SK-N-SH (cell line): ENCODE measurements around the gene ACOT12. TPM values are rescaled to one million over a fixed set of nuclear protein-coding genes. Genes with fewer than 3 reads are reported as not detected.

Experiments used
- CTCF ChIA-PET: fragments of 300-600, 350-600 bp; formaldehyde crosslinking; extraction: SDS; loops from one replicate; lab custom pipeline; 2021; lab: Yijun Ruan, JAX
- POLR2A ChIA-PET: fragments of 350-600 bp; sonication (Branson Sonifier 250); formaldehyde crosslinking; extraction: SDS; loops from one replicate; lab custom pipeline; 2020; ENCODE audit warnings: antibody characterized with exemption, inconsistent platforms; lab: Yijun Ruan, JAX
- DNase-seq: peaks from one replicate; pipeline ENCODE4 v3.0.0; 2012
- H2AFZ ChIP-seq: fragments of 200-600 bp; sonication (generic); 2 replicates; pipeline ENCODE4 v1.8.1; 2016; ENCODE audit warnings: antibody characterized with exemption, mild to moderate bottlenecking, low read depth
- H3F3A ChIP-seq: fragments of 200-600 bp; sonication (generic); replicated peaks from 2 replicates; pipeline ENCODE3; 2016; ENCODE audit warnings: antibody characterized with exemption, mild to moderate bottlenecking; ENCODE audit not compliant: insufficient read depth
- H3K27ac ChIP-seq, 2 experiments: fragments of 200-500 bp in 1 of 2; fragments of 200-600 bp in 1 of 2; sonication (Bioruptor generic) in 1 of 2; sonication (generic), shearing (Covaris generic) in 1 of 2; 2 replicates each; pipeline versions ENCODE4 v1.5.1 to v1.6.1; 2014 to 2016; ENCODE audit warnings: low read depth in 2 of 2, inconsistent platforms in 1 of 2, low read length in 1 of 2, mild to moderate bottlenecking in 1 of 2, mixed read lengths in 1 of 2
- H3K27me3 ChIP-seq: fragments of 200-600 bp; sonication (generic), shearing (Covaris generic); 2 replicates; pipeline ENCODE4 v1.6.1; 2016; ENCODE audit warnings: mixed run types; ENCODE audit not compliant: insufficient read depth
- H3K36me3 ChIP-seq, 2 experiments: fragments of 200-500 bp in 1 of 2; fragments of 200-600 bp in 1 of 2; sonication (Bioruptor generic) in 1 of 2; sonication (generic) in 1 of 2; replicated peaks in 1 of 2; 2 replicates each; pipeline versions ENCODE3 to v1.5.1; 2014 to 2016; ENCODE audit warnings: low read length in 1 of 2, mild to moderate bottlenecking in 1 of 2; ENCODE audit not compliant: insufficient read depth in 2 of 2, control insufficient read depth in 1 of 2
- H3K4me1 ChIP-seq, 2 experiments: fragments of 200-500 bp in 1 of 2; fragments of 200-600 bp in 1 of 2; sonication (Bioruptor generic) in 1 of 2; sonication (generic), shearing (Covaris generic) in 1 of 2; 2 replicates each; pipeline versions ENCODE4 v1.5.1 to v1.6.1; 2014 to 2016; ENCODE audit warnings: low read depth in 1 of 2, low read length in 1 of 2, mixed run types in 1 of 2; ENCODE audit not compliant: insufficient read depth in 2 of 2, control insufficient read depth in 1 of 2
- H3K4me2 ChIP-seq: fragments of 200-600 bp; sonication (generic), shearing (Covaris generic); 2 replicates; pipeline ENCODE4 v1.6.1; 2017; ENCODE audit warnings: mixed run types
- H3K4me3 ChIP-seq, 2 experiments: fragments of 200-500 bp in 1 of 2; fragments of 200-600 bp in 1 of 2; sonication (Bioruptor generic) in 1 of 2; sonication (generic), shearing (Covaris generic) in 1 of 2; 2 replicates each; pipeline versions ENCODE4 v1.5.1 to v1.8.1; 2014 to 2016; ENCODE audit warnings: low read depth in 2 of 2, inconsistent platforms in 1 of 2, low read length in 1 of 2, mild to moderate bottlenecking in 1 of 2, mixed read lengths in 1 of 2, moderate library complexity in 1 of 2
- H3K79me2 ChIP-seq: fragments of 200-600 bp; sonication (generic); 2 replicates; pipeline ENCODE4 v1.8.1; 2017; ENCODE audit warnings: mild to moderate bottlenecking; ENCODE audit not compliant: insufficient read depth
- H3K9ac ChIP-seq: fragments of 200-600 bp; sonication (generic); 2 replicates; pipeline ENCODE4 v1.6.1; 2017; ENCODE audit warnings: mixed run types
- H3K9me2 ChIP-seq: fragments of 200-600 bp; sonication (generic); 2 replicates; pipeline ENCODE4 v1.6.1; 2017; ENCODE audit warnings: mixed run types
- H3K9me3 ChIP-seq: fragments of 200-600 bp; sonication (generic); 2 replicates; pipeline ENCODE4 v1.6.1; 2017; ENCODE audit warnings: mixed run types, mild to moderate bottlenecking, moderate library complexity
- H4K20me1 ChIP-seq: fragments of 200-600 bp; sonication (generic); 2 replicates; pipeline ENCODE4 v1.6.1; 2017; ENCODE audit warnings: mild to moderate bottlenecking, mixed run types; ENCODE audit not compliant: insufficient read depth
- EP300 ChIP-seq, 2 experiments: IDR thresholded peaks; 2 replicates each; pipeline versions ENCODE4 v1.4.0 to v1.6.1; 2012; ENCODE audit warnings: borderline replicate concordance in 1 of 2, low read depth in 1 of 2, low read length in 1 of 2
- FOXJ3 ChIP-seq: sonication (generic); formaldehyde crosslinking; IDR thresholded peaks from 2 replicates; pipeline ENCODE4 v1.5.1; 2020; ENCODE audit warnings: mild to moderate bottlenecking, missing genetic modification reagents
- GATA2 ChIP-seq: sonication (generic); formaldehyde crosslinking; IDR thresholded peaks from 2 replicates; pipeline ENCODE4 v1.5.0; 2020; ENCODE audit warnings: mild to moderate bottlenecking, missing genetic modification reagents
- IRF3 ChIP-seq: fragments of 150-350 bp; IDR thresholded peaks from 2 replicates; pipeline ENCODE4 v1.6.1; 2016; ENCODE audit warnings: mild to moderate bottlenecking, low read depth, low read length
- MEF2A ChIP-seq: IDR thresholded peaks from 2 replicates; pipeline ENCODE4 v1.4.0; 2012; ENCODE audit warnings: low read depth, borderline replicate concordance
- NFIC ChIP-seq: IDR thresholded peaks from 2 replicates; pipeline ENCODE4 v1.4.0; 2012; ENCODE audit warnings: borderline replicate concordance
- NRF1 ChIP-seq: IDR thresholded peaks from 2 replicates; pipeline ENCODE4 v1.6.1; 2012; ENCODE audit warnings: low read depth, mild to moderate bottlenecking, low read length
- RAD21 ChIP-seq: IDR thresholded peaks from 2 replicates; pipeline ENCODE4 v1.6.1; 2012; ENCODE audit warnings: mild to moderate bottlenecking, low read length
- RCOR1 ChIP-seq: fragments of 150-350 bp; IDR thresholded peaks from 2 replicates; pipeline ENCODE4 v1.6.1; 2017; ENCODE audit warnings: antibody characterized with exemption, low read length
- REST ChIP-seq: IDR thresholded peaks from 2 replicates; pipeline ENCODE4 v1.6.1; 2012; ENCODE audit warnings: mild to moderate bottlenecking, low read depth, low read length, moderate library complexity
- SMC3 ChIP-seq: IDR thresholded peaks from 2 replicates; pipeline ENCODE4 v1.6.1; 2012; ENCODE audit warnings: low read depth, low read length, improper control_type of control experiment
- TCF12 ChIP-seq: IDR thresholded peaks from 2 replicates; pipeline ENCODE4 v1.4.0; 2012
- TEAD4 ChIP-seq: IDR thresholded peaks from 2 replicates; pipeline ENCODE4 v1.4.0; 2012; ENCODE audit warnings: mild to moderate bottlenecking, borderline replicate concordance; ENCODE audit not compliant: insufficient read depth
- USF2 ChIP-seq: fragments of 150-350 bp; IDR thresholded peaks from 2 replicates; pipeline ENCODE4 v1.6.1; 2017; ENCODE audit warnings: antibody characterized with exemption, low read length, low read depth, borderline replicate concordance
- WGBS: methylation state at CpG from one replicate; pipeline ENCODE4 v1.1.6; 2017; ENCODE audit warnings: low lambda C conversion rate; 5-methylcytosine and 5-hydroxymethylcytosine counted together
- polyA plus RNA-seq, 3 experiments: library from polyadenylated mRNA; depleted of rRNA; stranded (reverse); fragments of >200 nt; gene quantifications; 2 replicates each; pipeline ENCODE4 v1.2.3, GENCODE V29; 2012

ACOT12 gene
- polyA plus RNA-seq, 1 of the 3 experiments (the other 2 are of a cell fraction) = 0.07 TPM

DNA sequence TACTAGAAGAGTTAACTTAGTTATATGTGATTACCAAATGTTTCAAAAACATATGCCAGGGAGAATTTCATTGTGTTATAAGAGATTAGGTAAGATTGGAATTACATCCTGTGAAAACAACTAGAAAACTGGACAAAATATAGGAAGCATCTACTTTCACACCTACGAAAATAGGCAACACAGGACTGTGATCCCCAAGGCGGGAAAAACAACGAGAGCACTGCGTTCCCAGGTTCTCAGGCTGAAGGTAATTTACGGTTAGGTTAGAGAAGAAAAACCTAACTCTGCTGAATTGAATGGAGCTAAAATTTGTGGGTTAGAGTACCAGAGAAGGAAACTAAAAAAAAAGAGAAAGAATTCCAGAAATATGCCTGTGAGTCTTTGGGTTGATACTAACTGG, 28.4 kb downstream of the ACOT12 start:
- CTCF ChIA-PET = no interaction called here
- Histone ChIP-seq H2AFZ (no peak overlapping the region), H3K4me2 (no peak overlapping the region), H3K9me2 (no peaks in the 10 kb centered on the region), H3K27me3 (no peaks in the 10 kb centered on the region), H3K27ac (no peak overlapping the region), H3K79me2 (no peaks in the 10 kb centered on the region), H3F3A (no peaks in the 10 kb centered on the region), H3K36me3 (no peaks in the 10 kb centered on the region), H3K9ac (no peak overlapping the region), H4K20me1 (no peaks in the 10 kb centered on the region), H3K4me1 (no peaks in the 10 kb centered on the region; a peak in 1 of 4 replicates), H3K9me3 (no peaks in the 10 kb centered on the region), H3K4me3 (no peak overlapping the region)
- POLR2A ChIA-PET = no interaction called here
- 88% methylated on average over 5 of the region's 5 CpGs for WGBS
- no peak for TF ChIP-seq USF2
- TF ChIP-seq NRF1 = no peak
- TF ChIP-seq MEF2A = no peak
- no peak for TF ChIP-seq TCF12
- no peak for TF ChIP-seq IRF3
- no peak for TF ChIP-seq TEAD4
- no peak for TF ChIP-seq NFIC
- TF ChIP-seq FOXJ3 = no peak
- no peak for TF ChIP-seq REST
- no peak for TF ChIP-seq RAD21
- no peak for TF ChIP-seq EP300 (IDR thresholded peaks at IDR 0.05; ENCODE audit: borderline replicate concordance in 1 of 2, low read depth in 1 of 2, low read length in 1 of 2)
- no peak for TF ChIP-seq RCOR1
- no peak for TF ChIP-seq GATA2 (CRISPR knock-in tag)
- TF ChIP-seq SMC3 = no peak
- no peak for DNase-seq
